GM21447 (cell line): ENCODE data around the gene PTPN7.
"Not testable (repeated sequence)": the region's sequence is repeated elsewhere in the genome, so short reads cannot be mapped to it uniquely, and the experiment has no call there.

ENCODE experiments used
- ATAC-seq: cut with Tn5 transposase; IDR thresholded peaks from one replicate; pipeline ENCODE4 v1.9.1; 2021; ENCODE audit not compliant: unreplicated experiment

PTPN7 gene

GRCh38 chr1:202189918-202190715 is 29.7 kb upstream of the PTPN7 start:
- no peak for ATAC-seq

GRCh38 chr1:202189001-202189790 is 28.8 kb upstream of the PTPN7 start:
- no peak for ATAC-seq

GRCh38 chr1:202187697-202188407 is 27.4 kb upstream of the PTPN7 start:
- ATAC-seq, result no peak

GRCh38 chr1:202187041-202187671 is 26.8 kb upstream of the PTPN7 start:
- no peak for ATAC-seq

- ATAC-seq, result no peak
These were observed 25.9 kb upstream of the PTPN7 start for GRCh38 chr1:202186327-202186726.

GRCh38 chr1:202184750-202185460 is 24.5 kb upstream of the PTPN7 start:
- no peak for ATAC-seq

GRCh38 chr1:202182040-202182877 is 21.9 kb upstream of the PTPN7 start:
- no peak for ATAC-seq

GRCh38 chr1:202181586-202181985 is 21.2 kb upstream of the PTPN7 start:
- ATAC-seq, result no peak

- ATAC-seq, result not testable (repeated sequence)
These were observed 20.3 kb upstream of the PTPN7 start for GRCh38 chr1:202180751-202181139.

- no peak for ATAC-seq
These were observed 19.7 kb upstream of the PTPN7 start for GRCh38 chr1:202179828-202180750.

GRCh38 chr1:202176949-202177927 is 16.8 kb upstream of the PTPN7 start:
- ATAC-seq, result no peak

GRCh38 chr1:202173993-202174392 is 13.6 kb upstream of the PTPN7 start:
- no peak for ATAC-seq

GRCh38 chr1:202172015-202172355 is 11.6 kb upstream of the PTPN7 start:
- ATAC-seq, result no peak

- ATAC-seq, result no peak
These were observed 11.1 kb upstream of the PTPN7 start for GRCh38 chr1:202171292-202172014.

- no peak for ATAC-seq
These were observed 10.3 kb upstream of the PTPN7 start for GRCh38 chr1:202170726-202171125.

- ATAC-seq, result no peak
These were observed 8.5 kb upstream of the PTPN7 start for GRCh38 chr1:202168861-202169260.
